ENCODE data around the gene LOXL1. TPM values are rescaled to one million over a fixed set of nuclear protein-coding genes. Genes with fewer than 3 reads are reported as not detected.
A peak's percentile ranks its signal among the peaks of the same experiment; 100 is the strongest.
"Not testable (repeated sequence)": the region's sequence is repeated elsewhere in the genome, so short reads cannot be mapped to it uniquely, and the experiment has no call there.

Gene LOXL1
- total RNA-seq, 1 donor from 2014 or later, result 67.2 TPM

DNA sequence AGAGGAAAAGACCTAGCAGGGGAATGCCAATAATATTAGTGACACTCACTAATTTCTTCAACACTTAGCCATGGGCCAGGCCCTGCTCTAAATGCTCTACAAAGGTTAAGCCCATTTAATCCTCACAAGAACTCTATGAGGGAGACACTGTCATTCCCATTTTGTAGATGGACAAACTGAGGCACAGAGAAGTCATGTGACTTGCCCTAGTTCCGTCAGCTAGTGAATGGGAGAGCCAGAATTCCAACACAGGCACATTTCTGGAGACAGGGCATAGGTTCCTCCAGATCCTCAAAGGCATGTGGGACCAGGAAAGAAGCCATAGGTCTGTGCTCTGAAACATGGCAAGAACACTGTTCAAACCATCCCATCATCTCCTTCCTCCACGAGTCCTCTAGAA lies 31.5 kb downstream of the LOXL1 start:
- DNase-seq (ENCODE audit: low read depth), result no peak
- Histone ChIP-seq H3K36me3 (ENCODE audit: control insufficient read depth, insufficient read depth, low read length) (no peaks in the 10 kb centered on the region), H3K4me3 (ENCODE audit: low read depth, low read length) (no peak overlapping the region), H3K27me3 (ENCODE audit: control insufficient read depth, insufficient read depth, low read length) (no peaks in the 10 kb centered on the region)
- TF ChIP-seq, protein P1, sequence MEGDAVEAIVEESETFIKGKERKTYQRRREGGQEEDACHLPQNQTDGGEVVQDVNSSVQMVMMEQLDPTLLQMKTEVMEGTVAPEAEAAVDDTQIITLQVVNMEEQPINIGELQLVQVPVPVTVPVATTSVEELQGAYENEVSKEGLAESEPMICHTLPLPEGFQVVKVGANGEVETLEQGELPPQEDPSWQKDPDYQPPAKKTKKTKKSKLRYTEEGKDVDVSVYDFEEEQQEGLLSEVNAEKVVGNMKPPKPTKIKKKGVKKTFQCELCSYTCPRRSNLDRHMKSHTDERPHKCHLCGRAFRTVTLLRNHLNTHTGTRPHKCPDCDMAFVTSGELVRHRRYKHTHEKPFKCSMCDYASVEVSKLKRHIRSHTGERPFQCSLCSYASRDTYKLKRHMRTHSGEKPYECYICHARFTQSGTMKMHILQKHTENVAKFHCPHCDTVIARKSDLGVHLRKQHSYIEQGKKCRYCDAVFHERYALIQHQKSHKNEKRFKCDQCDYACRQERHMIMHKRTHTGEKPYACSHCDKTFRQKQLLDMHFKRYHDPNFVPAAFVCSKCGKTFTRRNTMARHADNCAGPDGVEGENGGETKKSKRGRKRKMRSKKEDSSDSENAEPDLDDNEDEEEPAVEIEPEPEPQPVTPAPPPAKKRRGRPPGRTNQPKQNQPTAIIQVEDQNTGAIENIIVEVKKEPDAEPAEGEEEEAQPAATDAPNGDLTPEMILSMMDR (IDR thresholded peaks at IDR 0.05; ENCODE audit: insufficient read depth, low read length, poor library complexity, severe bottlenecking), result no peak

DNA sequence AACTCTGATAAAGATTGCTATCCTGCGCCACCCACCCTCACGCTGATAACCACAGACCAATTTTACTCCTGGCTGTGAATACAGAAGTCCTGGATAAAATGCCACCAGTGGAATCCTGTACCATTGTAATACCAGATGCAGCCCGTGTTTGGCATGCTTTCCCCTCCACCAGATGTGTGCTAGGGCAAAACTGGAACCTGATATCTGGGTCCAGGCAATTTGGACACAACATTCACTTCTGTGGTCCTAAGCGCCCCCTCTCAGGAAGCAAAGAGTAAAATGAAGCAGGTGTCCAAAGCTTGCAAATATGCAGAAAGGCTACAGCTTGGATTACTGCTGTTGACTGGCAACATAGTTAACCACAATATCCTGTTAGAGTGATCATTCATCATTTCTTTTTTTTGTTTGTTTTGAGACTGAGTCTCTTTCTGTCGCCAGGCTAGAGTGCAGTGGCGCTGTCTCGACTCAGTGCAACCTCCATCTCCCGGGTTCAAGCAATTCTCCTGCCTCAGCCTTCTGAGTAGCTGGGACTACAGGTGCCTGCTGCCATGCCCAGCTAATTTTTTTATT lies 32.8 kb downstream of the LOXL1 start:
- DNase-seq (ENCODE audit: low read depth), result no peak
- no peaks in the 10 kb centered on the region for H3K36me3 ChIP-seq (ENCODE audit: control insufficient read depth, insufficient read depth, low read length)

DNA sequence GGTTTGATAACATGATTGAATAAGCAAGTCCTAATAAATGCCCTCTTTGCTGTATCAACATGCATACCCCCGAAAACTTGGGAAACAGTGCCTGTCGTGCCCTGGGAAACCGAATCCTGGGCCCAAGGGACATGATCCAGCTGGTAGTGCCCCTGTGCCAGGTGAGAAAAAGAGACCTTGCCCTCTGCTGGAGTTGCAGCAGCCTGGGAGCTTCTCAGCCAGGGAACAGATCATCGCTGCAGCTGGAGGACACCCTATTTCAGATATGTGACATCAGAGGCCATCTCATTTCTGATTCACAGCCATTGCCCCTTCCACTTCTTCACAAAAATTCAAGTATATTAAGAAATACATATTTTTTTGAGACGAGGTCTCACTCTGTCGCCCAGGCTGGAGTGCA lies 33.5 kb downstream of the LOXL1 start:
- Histone ChIP-seq H3K36me3 (ENCODE audit: control insufficient read depth, insufficient read depth, low read length) (no peaks in the 10 kb centered on the region), H3K4me3 (ENCODE audit: low read depth, low read length) (no peak overlapping the region), H3K27me3 (ENCODE audit: control insufficient read depth, insufficient read depth, low read length) (no peaks in the 10 kb centered on the region)
- TF ChIP-seq, protein P1 (IDR thresholded peaks at IDR 0.05; ENCODE audit: insufficient read depth, low read length, poor library complexity, severe bottlenecking), result no peak
- DNase-seq (ENCODE audit: low read depth), result no peak

More for the DNA sequence above, 32.8 kb downstream of the LOXL1 start:
- H3K4me3 ChIP-seq (ENCODE audit: low read depth, low read length), result no peak overlapping the region
- TF ChIP-seq, protein P1 (IDR thresholded peaks at IDR 0.05; ENCODE audit: insufficient read depth, low read length, poor library complexity, severe bottlenecking), result no peak
- H3K27me3 ChIP-seq (ENCODE audit: control insufficient read depth, insufficient read depth, low read length), result no peaks in the 10 kb centered on the region

DNA sequence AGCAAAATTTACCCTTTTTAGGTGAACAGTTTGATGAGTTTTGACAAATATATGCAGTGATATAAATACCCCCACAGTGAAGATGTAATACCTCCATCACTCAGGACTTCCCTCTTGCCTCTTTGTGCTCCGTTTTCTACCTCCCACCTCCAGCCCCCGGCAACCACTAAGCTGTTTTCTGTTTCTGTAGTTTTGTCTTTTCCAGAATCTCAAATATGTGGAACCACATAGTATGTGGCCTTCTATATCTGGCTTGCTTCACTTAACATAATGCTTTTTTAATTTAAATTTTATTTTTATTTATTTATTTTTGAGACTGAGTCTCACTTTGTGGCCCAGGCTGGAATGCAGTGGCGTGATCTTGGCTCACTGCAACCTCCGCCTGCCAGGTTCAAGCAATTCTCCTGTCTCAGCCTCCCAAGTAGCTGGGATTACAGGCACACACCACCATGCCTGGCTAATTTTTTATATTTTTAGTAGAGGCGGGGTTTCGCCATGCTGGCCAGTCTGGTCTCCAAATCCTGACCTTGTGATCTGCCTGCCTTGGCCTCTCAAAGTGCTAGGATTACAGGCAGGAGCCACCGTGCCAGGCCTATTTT lies 34.3 kb downstream of the LOXL1 start:
- not testable (repeated sequence) for H3K27me3 ChIP-seq (ENCODE audit: control insufficient read depth, insufficient read depth, low read length); H3K4me3 ChIP-seq (ENCODE audit: low read depth, low read length); H3K36me3 ChIP-seq (ENCODE audit: control insufficient read depth, insufficient read depth, low read length); DNase-seq (ENCODE audit: low read depth)

DNA sequence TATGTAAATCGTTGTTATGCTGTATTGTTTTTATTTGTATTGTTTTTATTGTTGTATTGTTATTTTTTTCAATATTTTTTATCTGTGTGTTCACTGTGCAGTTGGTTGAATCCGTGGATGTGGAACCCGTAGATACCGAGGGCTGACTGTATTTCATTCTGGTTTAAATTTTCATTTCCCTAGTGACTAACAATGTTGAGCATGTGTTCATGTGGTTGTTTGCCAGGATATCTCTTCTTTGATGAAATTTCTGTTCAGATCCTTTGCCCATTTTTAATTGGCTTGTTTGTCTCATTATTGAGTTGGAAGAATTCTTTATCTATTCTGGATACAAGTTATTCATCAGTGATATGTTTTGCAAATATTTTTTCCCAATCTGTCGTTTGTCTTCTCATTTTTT lies 36.2 kb downstream of the LOXL1 start:
- TF ChIP-seq, protein P1 (IDR thresholded peaks at IDR 0.05; ENCODE audit: insufficient read depth, low read length, poor library complexity, severe bottlenecking), result no peak
- Histone ChIP-seq H3K27me3 (ENCODE audit: control insufficient read depth, insufficient read depth, low read length) (no peaks in the 10 kb centered on the region), H3K4me3 (ENCODE audit: low read depth, low read length) (no peak overlapping the region), H3K36me3 (ENCODE audit: control insufficient read depth, insufficient read depth, low read length) (no peaks in the 10 kb centered on the region)
- DNase-seq (ENCODE audit: low read depth), result no peak

DNA sequence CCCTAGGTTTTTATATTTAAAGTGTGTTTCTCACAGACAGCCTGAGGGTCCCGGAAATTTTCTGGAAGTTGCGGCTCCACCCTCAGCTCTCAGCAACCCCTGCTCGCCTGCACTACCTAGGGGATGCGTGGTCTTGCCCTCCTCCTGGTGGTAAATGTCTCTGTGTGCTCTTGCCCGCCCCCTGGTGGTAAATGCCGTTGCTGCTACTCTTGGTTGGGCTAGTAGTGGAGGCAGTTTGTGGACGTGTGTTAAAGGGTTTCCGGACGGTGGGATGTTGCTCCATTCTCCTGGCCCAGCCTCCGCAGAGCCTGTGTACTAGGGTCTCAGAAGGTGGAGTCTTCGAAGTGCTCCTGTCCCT lies 38.5 kb downstream of the LOXL1 start:
- H3K4me3 ChIP-seq (ENCODE audit: low read depth, low read length), result no peak overlapping the region
- H3K27me3 ChIP-seq (ENCODE audit: control insufficient read depth, insufficient read depth, low read length), result no peaks in the 10 kb centered on the region
- DNase-seq (ENCODE audit: low read depth), result no peak
- no peaks in the 10 kb centered on the region for H3K36me3 ChIP-seq (ENCODE audit: control insufficient read depth, insufficient read depth, low read length)
- TF ChIP-seq, protein P1 (IDR thresholded peaks at IDR 0.05; ENCODE audit: insufficient read depth, low read length, poor library complexity, severe bottlenecking), result peak; percentile 99
